HepG2 (cell line): ENCODE results near the gene TSSK3. TPM values are rescaled to one million over a fixed set of nuclear protein-coding genes. Genes with fewer than 3 reads are reported as not detected.

Experiments used
- KDM2A ChIP-seq: sonication (generic); formaldehyde crosslinking; IDR thresholded peaks from 2 replicates; pipeline ENCODE4 v1.4.0; 2020; ENCODE audit warnings: low read depth, missing genetic modification reagents, borderline replicate concordance
- POLR2G ChIP-seq: fragments of 200-400 bp; formaldehyde crosslinking; IDR thresholded peaks from 2 replicates; pipeline ENCODE4 v1.6.1; 2018; ENCODE audit warnings: mild to moderate bottlenecking, low read depth, low read length, moderate library complexity
- ZFP36L1 ChIP-seq: sonication (generic); formaldehyde crosslinking; IDR thresholded peaks from 2 replicates; pipeline ENCODE4 v1.8.0; 2022; ENCODE audit warnings: mild to moderate bottlenecking, missing genetic modification reagents, moderate library complexity
- ZNF296 ChIP-seq: sonication (generic); formaldehyde crosslinking; conservative IDR thresholded peaks from 2 replicates; pipeline ENCODE4 v1.5.0; 2020; ENCODE audit warnings: mild to moderate bottlenecking, missing genetic modification reagents
- ZNF75D ChIP-seq: sonication (generic); formaldehyde crosslinking; IDR thresholded peaks from 2 replicates; pipeline ENCODE4 v1.8.1; 2023; ENCODE audit warnings: missing genetic modification reagents, mild to moderate bottlenecking, borderline replicate concordance
- ZSCAN29 ChIP-seq: sonication (generic); formaldehyde crosslinking; conservative IDR thresholded peaks from 2 replicates; pipeline ENCODE4 v1.4.0; 2020; ENCODE audit warnings: mild to moderate bottlenecking, missing genetic modification reagents
- polyA plus RNA-seq, 8 experiments: library from polyadenylated mRNA; depleted of rRNA in 3 of 8; stranded (reverse) in 7 of 8; unstranded in 1 of 8; fragments of >200 nt; fragmentation: Illumina TruSeq in 4 of 8; extraction: Trizol in 4 of 8; gene quantifications; 2 replicates each; pipeline versions ENCODE4 v1.2.1 to v1.2.3, GENCODE V29; 2011 to 2016; ENCODE audit warnings: low read depth in 4 of 8, missing spikeins in 1 of 8, mixed read lengths in 1 of 8; ENCODE audit not compliant: insufficient read depth in 1 of 8
- total RNA-seq, 5 experiments: library from RNA; depleted of rRNA; stranded (reverse); fragments of >200 nt; fragmentation: Illumina TruSeq; extraction: Trizol; gene quantifications; 2 replicates each; pipeline ENCODE4 v1.2.3, GENCODE V29; 2016; ENCODE audit warnings: low read depth in 1 of 5
- TF ChIP-seq, protein P1 (sequence below): sonication (generic); formaldehyde crosslinking; IDR thresholded peaks from 2 replicates; pipeline ENCODE4 v1.5.0; 2020; ENCODE audit warnings: mild to moderate bottlenecking, missing genetic modification reagents
- TF ChIP-seq, protein P2 (sequence below): sonication (generic); formaldehyde crosslinking; IDR thresholded peaks from 2 replicates; pipeline ENCODE4 v1.4.0; 2020; ENCODE audit warnings: missing genetic modification reagents
- TF ChIP-seq, protein P3 (sequence below): sonication (generic); formaldehyde crosslinking; IDR thresholded peaks from 2 replicates; pipeline ENCODE4 v1.8.0; 2022; ENCODE audit warnings: mild to moderate bottlenecking, missing genetic modification reagents, borderline replicate concordance
- TF ChIP-seq, protein P4 (sequence below): IDR thresholded peaks from 2 replicates; pipeline ENCODE4 v1.6.1; 2016; ENCODE audit warnings: low read depth, control low read depth
- TF ChIP-seq, protein P5 (sequence below), 2 experiments: sonication (generic) in 1 of 2; formaldehyde crosslinking in 1 of 2; IDR thresholded peaks; 2 replicates each; pipeline versions ENCODE4 v1.4.0 to v1.6.1; 2016 to 2020; ENCODE audit warnings: borderline replicate concordance in 1 of 2, low read depth in 1 of 2, mild to moderate bottlenecking in 1 of 2, missing genetic modification reagents in 1 of 2
- TF ChIP-seq, protein P6 (sequence below): sonication (generic); formaldehyde crosslinking; IDR thresholded peaks from 2 replicates; pipeline ENCODE4 v1.4.0; 2020; ENCODE audit warnings: mild to moderate bottlenecking, missing genetic modification reagents

Gene TSSK3
- total and polyA plus RNA-seq, 2 of the 13 experiments (the other 11 are each of a cell fraction or from before 2014, with no cell fraction given) = 1.0 to 1.1 TPM

DNA sequence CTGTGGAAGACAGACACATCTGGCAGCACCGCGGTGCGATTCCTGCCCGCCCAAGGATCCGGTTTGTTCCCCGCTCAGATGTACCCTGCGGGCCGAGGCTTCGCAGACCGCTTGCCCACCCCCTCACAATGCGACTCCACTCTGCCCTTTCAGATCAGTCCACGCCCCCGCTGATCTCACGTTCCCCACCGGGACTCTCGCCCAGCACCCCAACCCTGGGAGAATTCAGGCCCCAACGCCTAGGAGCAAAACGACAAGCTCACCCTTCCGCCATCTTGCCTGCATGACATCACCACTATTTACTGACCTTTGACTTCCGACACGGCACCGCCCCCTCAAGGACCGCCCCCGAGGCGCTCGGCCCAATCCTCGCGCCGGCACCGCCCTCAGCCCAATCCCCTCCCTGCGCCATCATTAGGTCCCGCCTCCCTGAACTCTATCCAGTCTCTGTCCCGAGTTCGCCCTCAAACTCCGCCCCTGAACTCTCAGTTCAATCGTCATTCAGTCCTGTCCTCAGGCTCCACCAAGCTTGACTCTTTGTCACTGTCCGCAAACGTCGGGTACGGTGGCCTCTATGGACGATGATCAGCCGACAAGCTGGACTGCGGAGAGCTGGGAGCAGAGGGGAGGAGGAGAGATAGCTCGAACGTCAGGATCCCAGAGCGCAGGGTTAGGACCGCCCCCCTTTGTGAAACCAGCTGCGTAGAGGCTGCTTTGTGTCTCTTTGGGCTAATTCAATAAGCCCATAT lies 32.0 kb downstream of the TSSK3 start, which contains the start of gene BSDC1 (continued):
- peak; percentile 21; the same call in 1 of the 2 replicates for TF ChIP-seq ZFP36L1 (CRISPR knock-in tag)
- TF ChIP-seq ZNF296 = no peak
- TF ChIP-seq, protein P1, sequence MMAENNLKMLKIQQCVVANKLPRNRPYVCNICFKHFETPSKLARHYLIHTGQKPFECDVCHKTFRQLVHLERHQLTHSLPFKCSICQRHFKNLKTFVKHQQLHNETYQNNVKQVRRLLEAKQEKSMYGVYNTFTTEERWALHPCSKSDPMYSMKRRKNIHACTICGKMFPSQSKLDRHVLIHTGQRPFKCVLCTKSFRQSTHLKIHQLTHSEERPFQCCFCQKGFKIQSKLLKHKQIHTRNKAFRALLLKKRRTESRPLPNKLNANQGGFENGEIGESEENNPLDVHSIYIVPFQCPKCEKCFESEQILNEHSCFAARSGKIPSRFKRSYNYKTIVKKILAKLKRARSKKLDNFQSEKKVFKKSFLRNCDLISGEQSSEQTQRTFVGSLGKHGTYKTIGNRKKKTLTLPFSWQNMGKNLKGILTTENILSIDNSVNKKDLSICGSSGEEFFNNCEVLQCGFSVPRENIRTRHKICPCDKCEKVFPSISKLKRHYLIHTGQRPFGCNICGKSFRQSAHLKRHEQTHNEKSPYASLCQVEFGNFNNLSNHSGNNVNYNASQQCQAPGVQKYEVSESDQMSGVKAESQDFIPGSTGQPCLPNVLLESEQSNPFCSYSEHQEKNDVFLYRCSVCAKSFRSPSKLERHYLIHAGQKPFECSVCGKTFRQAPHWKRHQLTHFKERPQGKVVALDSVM = peak; percentile 62; the same call in 1 of the 2 replicates
- TF ChIP-seq, protein P2, sequence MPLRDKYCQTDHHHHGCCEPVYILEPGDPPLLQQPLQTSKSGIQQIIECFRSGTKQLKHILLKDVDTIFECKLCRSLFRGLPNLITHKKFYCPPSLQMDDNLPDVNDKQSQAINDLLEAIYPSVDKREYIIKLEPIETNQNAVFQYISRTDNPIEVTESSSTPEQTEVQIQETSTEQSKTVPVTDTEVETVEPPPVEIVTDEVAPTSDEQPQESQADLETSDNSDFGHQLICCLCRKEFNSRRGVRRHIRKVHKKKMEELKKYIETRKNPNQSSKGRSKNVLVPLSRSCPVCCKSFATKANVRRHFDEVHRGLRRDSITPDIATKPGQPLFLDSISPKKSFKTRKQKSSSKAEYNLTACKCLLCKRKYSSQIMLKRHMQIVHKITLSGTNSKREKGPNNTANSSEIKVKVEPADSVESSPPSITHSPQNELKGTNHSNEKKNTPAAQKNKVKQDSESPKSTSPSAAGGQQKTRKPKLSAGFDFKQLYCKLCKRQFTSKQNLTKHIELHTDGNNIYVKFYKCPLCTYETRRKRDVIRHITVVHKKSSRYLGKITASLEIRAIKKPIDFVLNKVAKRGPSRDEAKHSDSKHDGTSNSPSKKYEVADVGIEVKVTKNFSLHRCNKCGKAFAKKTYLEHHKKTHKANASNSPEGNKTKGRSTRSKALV (CRISPR knock-in tag) = no peak
- TF ChIP-seq ZSCAN29 (CRISPR knock-in tag) = 0 out of 2 replicates have a peak, but pooled peaks have one; percentile 22
- TF ChIP-seq, protein P3, sequence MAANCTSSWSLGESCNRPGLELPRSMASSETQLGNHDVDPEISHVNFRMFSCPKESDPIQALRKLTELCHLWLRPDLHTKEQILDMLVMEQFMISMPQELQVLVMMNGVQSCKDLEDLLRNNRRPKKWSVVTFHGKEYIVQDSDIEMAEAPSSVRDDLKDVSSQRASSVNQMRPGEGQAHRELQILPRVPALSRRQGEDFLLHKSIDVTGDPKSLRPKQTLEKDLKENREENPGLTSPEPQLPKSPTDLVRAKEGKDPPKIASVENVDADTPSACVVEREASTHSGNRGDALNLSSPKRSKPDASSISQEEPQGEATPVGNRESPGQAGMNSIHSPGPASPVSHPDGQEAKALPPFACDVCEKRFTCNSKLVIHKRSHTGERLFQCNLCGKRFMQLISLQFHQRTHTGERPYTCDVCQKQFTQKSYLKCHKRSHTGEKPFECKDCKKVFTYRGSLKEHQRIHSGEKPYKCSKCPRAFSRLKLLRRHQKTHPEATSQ (CRISPR knock-in tag) = peak; percentile 86; the same call in 1 of the 2 replicates
- TF ChIP-seq, protein P4, sequence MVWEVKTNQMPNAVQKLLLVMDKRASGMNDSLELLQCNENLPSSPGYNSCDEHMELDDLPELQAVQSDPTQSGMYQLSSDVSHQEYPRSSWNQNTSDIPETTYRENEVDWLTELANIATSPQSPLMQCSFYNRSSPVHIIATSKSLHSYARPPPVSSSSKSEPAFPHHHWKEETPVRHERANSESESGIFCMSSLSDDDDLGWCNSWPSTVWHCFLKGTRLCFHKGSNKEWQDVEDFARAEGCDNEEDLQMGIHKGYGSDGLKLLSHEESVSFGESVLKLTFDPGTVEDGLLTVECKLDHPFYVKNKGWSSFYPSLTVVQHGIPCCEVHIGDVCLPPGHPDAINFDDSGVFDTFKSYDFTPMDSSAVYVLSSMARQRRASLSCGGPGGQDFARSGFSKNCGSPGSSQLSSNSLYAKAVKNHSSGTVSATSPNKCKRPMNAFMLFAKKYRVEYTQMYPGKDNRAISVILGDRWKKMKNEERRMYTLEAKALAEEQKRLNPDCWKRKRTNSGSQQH = peak; percentile 81; the same call in 1 of the 2 replicates
- TF ChIP-seq, protein P5, sequence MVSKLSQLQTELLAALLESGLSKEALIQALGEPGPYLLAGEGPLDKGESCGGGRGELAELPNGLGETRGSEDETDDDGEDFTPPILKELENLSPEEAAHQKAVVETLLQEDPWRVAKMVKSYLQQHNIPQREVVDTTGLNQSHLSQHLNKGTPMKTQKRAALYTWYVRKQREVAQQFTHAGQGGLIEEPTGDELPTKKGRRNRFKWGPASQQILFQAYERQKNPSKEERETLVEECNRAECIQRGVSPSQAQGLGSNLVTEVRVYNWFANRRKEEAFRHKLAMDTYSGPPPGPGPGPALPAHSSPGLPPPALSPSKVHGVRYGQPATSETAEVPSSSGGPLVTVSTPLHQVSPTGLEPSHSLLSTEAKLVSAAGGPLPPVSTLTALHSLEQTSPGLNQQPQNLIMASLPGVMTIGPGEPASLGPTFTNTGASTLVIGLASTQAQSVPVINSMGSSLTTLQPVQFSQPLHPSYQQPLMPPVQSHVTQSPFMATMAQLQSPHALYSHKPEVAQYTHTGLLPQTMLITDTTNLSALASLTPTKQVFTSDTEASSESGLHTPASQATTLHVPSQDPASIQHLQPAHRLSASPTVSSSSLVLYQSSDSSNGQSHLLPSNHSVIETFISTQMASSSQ (IDR thresholded peaks at IDR 0.05; ENCODE audit: low read depth) = no peak
- TF ChIP-seq, protein P5 (CRISPR knock-in tag; IDR thresholded peaks at IDR 0.05; ENCODE audit: borderline replicate concordance) = peak; percentile 63; the same call in 1 of the 2 replicates
- no peak for TF ChIP-seq ZNF75D (CRISPR knock-in tag)
- peak; percentile 81 for TF ChIP-seq POLR2G
- peak; percentile 83 for TF ChIP-seq KDM2A (CRISPR knock-in tag)
- TF ChIP-seq, protein P6, sequence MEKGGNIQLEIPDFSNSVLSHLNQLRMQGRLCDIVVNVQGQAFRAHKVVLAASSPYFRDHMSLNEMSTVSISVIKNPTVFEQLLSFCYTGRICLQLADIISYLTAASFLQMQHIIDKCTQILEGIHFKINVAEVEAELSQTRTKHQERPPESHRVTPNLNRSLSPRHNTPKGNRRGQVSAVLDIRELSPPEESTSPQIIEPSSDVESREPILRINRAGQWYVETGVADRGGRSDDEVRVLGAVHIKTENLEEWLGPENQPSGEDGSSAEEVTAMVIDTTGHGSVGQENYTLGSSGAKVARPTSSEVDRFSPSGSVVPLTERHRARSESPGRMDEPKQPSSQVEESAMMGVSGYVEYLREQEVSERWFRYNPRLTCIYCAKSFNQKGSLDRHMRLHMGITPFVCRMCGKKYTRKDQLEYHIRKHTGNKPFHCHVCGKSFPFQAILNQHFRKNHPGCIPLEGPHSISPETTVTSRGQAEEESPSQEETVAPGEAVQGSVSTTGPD (CRISPR knock-in tag) = no peak
